Adipose tissue (tissue), 3 donors: ENCODE data around the gene HCN3. TPM values are rescaled to one million over a fixed set of nuclear protein-coding genes. Genes with fewer than 3 reads are reported as not detected.
"Not testable (repeated sequence)": the region's sequence is repeated elsewhere in the genome, so short reads cannot be mapped to it uniquely, and the experiment has no call there.

Experiments used
- H3K27ac ChIP-seq: one replicate; pipeline ENCODE4 v1.5.1; 2013; ENCODE audit warnings: low read depth, low read length
- WGBS, 3 donors: extraction: QIAGEN DNeasy Blood & Tissue Kit; methylation state at CpG; one replicate each; pipeline ENCODE4 v1.1.7; 2013; 5-methylcytosine and 5-hydroxymethylcytosine counted together
- polyA plus RNA-seq, 3 donors: library from polyadenylated mRNA; stranded (reverse); fragments of 200-250 nt; gene quantifications; one replicate each; pipeline ENCODE4 v1.2.3, GENCODE V29; 2013
- donor health status: healthy with polysubstance abuse.
- donor health status: Bipolar disorder and iron deficiency.
- donor health status: healthy.

HCN3 gene
- polyA plus RNA-seq, 3 donors = 1.0 to 1.6 (median 1.3) TPM

DNA sequence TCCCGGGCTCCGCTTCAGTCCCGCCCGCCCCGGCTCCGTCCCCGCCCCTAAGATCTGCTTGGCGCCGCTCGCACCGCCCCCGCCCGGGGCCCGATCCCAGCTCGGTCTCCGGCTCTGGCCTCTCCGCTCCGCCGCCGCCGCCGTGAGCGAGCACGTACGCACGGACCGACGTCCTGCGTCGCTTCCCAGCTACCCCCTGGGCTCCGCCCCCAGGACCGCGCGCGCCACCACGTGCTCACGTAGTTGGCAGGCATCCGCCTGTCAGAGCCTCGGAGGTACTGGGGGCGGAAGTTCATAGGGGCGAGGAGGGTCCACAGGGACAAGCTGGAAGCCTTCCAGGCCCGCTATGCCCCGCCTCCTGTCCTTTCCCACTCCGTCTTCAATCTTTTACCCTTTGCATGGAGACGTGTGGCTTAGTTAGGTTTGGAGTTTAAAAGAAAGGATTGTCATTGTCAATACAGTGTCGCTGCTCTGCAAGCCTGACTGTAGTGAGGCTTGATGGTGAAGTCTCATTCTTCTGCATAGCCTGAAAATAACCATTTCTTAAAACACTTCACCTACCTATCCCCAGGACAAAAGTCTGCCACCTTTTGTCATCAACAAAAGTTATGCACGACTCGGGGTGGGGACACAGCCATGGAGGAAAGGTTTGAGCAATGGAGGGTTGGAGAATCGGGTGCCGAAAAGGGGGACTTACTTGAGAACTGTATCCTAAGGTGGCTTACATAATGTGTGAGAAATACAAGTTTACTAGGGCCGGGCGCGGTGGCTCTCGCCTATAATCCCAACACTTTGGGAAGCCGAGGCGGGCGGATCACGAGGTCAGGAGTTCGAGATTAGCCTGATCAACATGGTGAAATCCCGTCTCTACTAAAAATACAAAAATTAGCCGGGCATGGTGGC lies 3.7 kb upstream of the HCN3 start, which contains the start of gene CLK2:
TSS of gene CLK2 (minus strand) at position 162 of the 903 bp plus-strand sequence. CDS start 2,527 bp downstream, outside the sequence.
- peak within 1 kb of the TSS; percentile 21 for H3K27ac ChIP-seq
- WGBS, 3 donors = 11 to 13% (median 12%) methylated on average over 58 to 60 of the region's 61 CpGs

GRCh38 chr1:155277902-155278688 lies 832 bp downstream of the HCN3 start:
- 0 to 1% (median 1%) methylated on average over 29 of the region's 29 CpGs for WGBS, 3 donors
- no peak overlapping the region for H3K27ac ChIP-seq

GRCh38 chr1:155278689-155279160 lies 1.5 kb downstream of the HCN3 start:
- WGBS, 3 donors = 56 to 69% (median 68%) methylated on average over 10 of the region's 10 CpGs
- no peak overlapping the region for H3K27ac ChIP-seq

DNA sequence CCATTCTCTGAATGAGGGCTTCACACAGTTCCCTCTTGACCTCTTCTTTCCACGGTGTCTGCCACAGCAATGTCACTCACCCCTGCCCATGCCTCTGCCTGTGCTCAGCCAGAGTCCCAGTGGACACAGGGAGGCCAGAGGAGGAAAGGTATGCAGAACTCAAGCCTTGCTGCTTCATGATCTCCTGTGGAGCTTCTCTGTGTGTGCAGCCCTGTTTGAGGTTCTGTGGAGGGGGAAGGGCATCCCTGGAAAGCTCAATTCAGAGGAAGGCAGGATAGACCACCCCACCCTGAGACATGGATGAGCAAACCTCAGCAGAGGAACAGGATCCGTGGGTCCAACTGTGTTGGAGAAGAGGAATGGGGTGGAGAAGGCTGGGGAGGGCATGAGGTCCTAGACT lies 2.0 kb downstream of the HCN3 start:
- WGBS, 3 donors = 75 to 81% (median 80%) methylated on average over 2 of the region's 2 CpGs
- no peak overlapping the region for H3K27ac ChIP-seq

DNA sequence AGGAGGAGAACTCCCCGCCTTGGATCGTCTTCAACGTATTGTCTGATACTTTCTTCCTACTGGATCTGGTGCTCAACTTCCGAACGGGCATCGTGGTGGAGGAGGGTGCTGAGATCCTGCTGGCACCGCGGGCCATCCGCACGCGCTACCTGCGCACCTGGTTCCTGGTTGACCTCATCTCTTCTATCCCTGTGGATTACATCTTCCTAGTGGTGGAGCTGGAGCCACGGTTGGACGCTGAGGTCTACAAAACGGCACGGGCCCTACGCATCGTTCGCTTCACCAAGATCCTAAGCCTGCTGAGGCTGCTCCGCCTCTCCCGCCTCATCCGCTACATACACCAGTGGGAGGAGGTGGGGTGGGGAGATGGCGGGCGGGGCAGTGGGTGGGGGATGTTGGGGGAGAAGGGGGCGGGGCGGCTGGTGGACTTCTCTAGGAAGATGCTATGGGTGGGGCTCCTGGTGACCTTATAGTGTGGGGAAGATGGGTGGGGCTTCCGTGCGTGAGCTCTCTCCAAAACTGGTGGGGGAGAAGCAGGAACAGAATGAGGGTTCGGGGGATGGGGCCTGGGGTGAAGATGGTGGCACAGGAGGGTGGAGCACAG lies 5.3 kb downstream of the HCN3 start:
- WGBS, 3 donors = 94 to 96% (median 94%) methylated on average over 26 to 29 of the region's 29 CpGs
- no peak overlapping the region for H3K27ac ChIP-seq

DNA sequence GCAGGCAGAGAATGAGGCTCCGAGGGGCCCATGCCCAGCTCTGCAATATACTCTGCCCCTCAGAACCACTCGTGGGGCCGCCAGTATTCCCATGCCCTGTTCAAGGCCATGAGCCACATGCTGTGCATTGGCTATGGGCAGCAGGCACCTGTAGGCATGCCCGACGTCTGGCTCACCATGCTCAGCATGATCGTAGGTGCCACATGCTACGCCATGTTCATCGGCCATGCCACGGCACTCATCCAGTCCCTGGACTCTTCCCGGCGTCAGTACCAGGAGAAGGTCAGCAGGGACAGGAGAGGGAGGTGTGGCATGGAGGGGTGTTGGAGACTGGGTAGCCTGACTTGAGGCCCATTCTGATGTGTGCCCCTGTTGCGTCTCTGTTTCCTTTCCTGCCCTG lies 7.2 kb downstream of the HCN3 start:
- 86 to 95% (median 92%) methylated on average over 12 of the region's 12 CpGs for WGBS, 3 donors
- no peak overlapping the region for H3K27ac ChIP-seq

- no peak overlapping the region for H3K27ac ChIP-seq
- 93 to 95% (median 94%) methylated on average over 14 of the region's 14 CpGs for WGBS, 3 donors
Observed at GRCh38 chr1:155285063-155285462, 7.8 kb downstream of the HCN3 start.

DNA sequence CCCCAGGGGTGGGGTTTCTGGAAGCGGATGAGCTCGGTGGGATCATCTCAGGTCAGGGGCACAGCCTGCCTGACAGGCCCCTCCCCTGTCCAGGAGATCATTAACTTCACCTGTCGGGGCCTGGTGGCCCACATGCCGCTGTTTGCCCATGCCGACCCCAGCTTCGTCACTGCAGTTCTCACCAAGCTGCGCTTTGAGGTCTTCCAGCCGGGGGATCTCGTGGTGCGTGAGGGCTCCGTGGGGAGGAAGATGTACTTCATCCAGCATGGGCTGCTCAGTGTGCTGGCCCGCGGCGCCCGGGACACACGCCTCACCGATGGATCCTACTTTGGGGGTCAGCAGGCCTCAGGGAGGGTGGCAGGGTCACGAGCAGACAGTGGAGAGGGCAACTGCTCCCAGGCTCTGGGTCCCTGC lies 8.4 kb downstream of the HCN3 start:
- no peak overlapping the region for H3K27ac ChIP-seq
- 86 to 95% (median 94%) methylated on average over 18 of the region's 18 CpGs for WGBS, 3 donors

DNA sequence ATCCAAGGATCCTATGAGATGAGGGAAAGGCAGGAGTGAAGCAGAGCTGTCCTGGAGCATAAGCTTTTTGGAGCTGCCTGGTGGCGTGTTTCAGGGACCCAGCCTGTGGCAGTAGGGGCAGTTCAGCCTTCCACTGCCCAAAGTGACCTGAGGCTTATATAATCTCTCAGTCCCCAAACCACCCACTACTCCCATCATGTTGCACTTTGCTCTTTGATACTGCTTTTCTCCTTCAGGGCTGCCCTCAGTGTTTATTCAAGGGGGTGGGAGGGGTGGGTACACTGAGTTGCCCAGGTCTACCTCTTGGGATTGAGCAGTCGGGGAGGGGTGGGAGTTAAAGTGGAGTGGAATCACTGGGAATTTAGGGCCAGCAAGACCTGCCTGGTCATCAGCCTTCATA lies 9.3 kb downstream of the HCN3 start:
- H3K27ac ChIP-seq = no peak overlapping the region
- WGBS, 3 donors = 91 to 99% (median 94%) methylated on average over 2 of the region's 2 CpGs

DNA sequence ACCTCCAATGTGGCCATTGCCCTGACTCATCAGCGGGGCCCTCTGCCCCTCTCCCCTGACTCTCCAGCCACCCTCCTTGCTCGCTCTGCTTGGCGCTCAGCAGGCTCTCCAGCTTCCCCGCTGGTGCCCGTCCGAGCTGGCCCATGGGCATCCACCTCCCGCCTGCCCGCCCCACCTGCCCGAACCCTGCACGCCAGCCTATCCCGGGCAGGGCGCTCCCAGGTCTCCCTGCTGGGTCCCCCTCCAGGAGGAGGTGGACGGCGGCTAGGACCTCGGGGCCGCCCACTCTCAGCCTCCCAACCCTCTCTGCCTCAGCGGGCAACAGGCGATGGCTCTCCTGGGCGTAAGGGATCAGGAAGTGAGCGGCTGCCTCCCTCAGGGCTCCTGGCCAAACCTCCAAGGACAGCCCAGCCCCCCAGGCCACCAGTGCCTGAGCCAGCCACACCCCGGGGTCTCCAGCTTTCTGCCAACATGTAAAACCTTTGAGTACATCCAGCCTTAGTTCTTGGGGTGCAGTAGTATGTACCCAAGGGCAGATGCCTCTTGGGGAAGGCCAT lies 10.8 kb downstream of the HCN3 start:
- H3K27ac ChIP-seq = no peak overlapping the region
- WGBS, 3 donors = 89 to 93% (median 91%) methylated on average over 21 of the region's 21 CpGs

DNA sequence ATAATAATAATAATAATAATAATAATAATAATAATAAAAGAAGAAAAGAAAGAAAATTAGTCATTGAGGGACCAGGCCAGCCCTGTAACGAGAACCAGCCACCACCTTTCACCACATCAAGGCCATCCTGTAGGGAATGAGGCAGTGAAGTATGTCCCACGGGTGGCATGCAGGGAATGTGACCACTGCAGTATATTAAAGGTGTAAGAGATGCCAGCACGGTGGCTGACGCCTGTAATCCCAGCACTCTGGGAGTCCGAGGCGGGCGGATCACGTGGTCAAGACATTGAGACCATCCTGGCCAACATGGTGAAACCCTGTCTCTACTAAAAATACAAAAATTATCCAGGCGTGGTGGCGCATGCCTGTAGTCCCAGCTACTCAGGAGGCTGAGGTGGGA lies 13.7 kb downstream of the HCN3 start:
- H3K27ac ChIP-seq = not testable (repeated sequence)
- WGBS, 3 donors = 77 to 85% (median 83%) methylated on average over 10 of the region's 10 CpGs

- no peak overlapping the region for H3K27ac ChIP-seq
- WGBS, 3 donors = 80 to 90% (median 89%) methylated on average over 17 of the region's 17 CpGs
Observed at GRCh38 chr1:155293086-155293749, 16.0 kb downstream of the HCN3 start.

GRCh38 chr1:155294520-155295182 lies 17.4 kb downstream of the HCN3 start:
- WGBS, 3 donors = 32 to 39% (median 37%) methylated on average over 41 to 46 of the region's 46 CpGs
- H3K27ac ChIP-seq = no peak overlapping the region

DNA sequence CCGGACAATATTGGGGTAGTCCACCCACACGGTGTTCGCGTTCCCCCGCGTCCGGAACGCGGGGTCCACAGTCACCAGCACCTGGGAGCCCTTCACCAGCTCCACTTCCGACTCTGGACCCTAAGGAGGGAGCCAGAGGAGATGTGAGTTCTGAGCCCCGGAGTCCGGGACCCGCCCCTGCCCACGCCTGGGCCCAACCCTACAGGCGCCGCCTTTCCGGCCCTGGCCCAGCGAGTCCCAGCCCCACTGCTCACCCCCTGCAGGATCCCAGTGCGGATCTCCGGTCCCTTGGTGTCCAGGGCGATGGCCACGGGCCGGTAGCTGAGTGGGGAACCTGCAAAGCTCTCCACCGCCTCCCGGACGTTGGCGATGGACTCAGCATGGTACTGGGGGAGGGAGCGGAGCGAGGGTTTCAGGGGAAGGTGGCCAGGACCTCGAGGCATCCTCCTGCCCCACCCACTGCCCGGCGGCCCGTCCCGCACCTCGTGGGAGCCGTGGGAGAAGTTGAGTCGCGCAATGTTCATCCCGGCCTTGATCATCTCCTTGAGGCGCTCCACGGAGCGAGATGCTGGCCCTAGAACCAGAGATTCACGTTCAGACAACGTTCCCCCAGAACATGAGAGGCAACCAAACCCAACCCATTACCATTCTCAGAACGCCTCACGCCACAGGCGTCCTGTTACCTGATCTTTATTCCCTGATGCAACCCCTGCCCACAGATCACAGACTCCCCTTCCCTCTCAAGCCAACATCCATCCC lies 18.1 kb downstream of the HCN3 start:
- 12 to 18% (median 15%) methylated on average over 45 to 47 of the region's 47 CpGs for WGBS, 3 donors

DNA sequence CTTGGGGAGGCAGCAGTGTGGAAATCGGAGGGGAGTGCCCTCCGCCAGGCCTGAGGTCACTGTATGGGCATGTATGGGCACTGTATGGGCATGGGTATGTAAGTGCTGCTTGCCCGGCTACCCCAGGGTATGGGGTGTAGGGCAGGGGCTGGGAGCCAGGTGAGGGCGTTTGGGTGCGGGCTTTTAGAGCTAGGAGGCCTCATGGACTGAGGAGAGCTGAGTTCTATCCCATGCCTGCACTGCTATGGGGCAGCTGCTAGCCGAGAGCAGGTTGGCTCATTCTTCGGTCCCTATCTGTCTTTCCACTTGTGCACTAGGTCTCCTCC lies 18.6 kb downstream of the HCN3 start:
- no peak overlapping the region for H3K27ac ChIP-seq

More for the DNA sequence above, 18.1 kb downstream of the HCN3 start:
- H3K27ac ChIP-seq = no peak overlapping the region

GRCh38 chr1:155296661-155297060 lies 19.4 kb downstream of the HCN3 start:
- WGBS, 3 donors = 58 to 93% (median 93%) methylated on average over 3 of the region's 3 CpGs
- no peak overlapping the region for H3K27ac ChIP-seq

More for the DNA sequence above, 18.6 kb downstream of the HCN3 start:
- WGBS, 3 donors = 78 to 92% (median 91%) methylated on average over 7 of the region's 7 CpGs

GRCh38 chr1:155297384-155297783 lies 20.1 kb downstream of the HCN3 start:
- no peak overlapping the region for H3K27ac ChIP-seq
- WGBS, 3 donors = 69 to 76% (median 70%) methylated on average over 7 of the region's 7 CpGs
